ENCODE results near the gene HELB.

The HELB gene

GRCh38 chr12:66301944-66302826 is at the start of gene HELB:
HELB (plus strand) TSS chr12:66302493; CDS start chr12:66302604, 111 bp downstream.
- peak; percentile 84 for DNase-seq (ENCODE audit: low read depth, low spot score)
- H3K27ac ChIP-seq: peak within 1 kb of the TSS; percentile 50

- no peak overlapping the region for H3K27ac ChIP-seq
- DNase-seq (ENCODE audit: low read depth, low spot score): no peak
Measured at GRCh38 chr12:66252771-66253170, 49.5 kb upstream of the HELB start.

GRCh38 chr12:66255737-66256136 is 46.6 kb upstream of the HELB start:
- H3K27ac ChIP-seq: no peak overlapping the region
- DNase-seq (ENCODE audit: low read depth, low spot score): no peak

- no peak overlapping the region for H3K27ac ChIP-seq
- DNase-seq (ENCODE audit: low read depth, low spot score): no peak
Measured at GRCh38 chr12:66258011-66258410, 44.3 kb upstream of the HELB start.

GRCh38 chr12:66262737-66263136 is 39.6 kb upstream of the HELB start:
- H3K27ac ChIP-seq: no peak overlapping the region
- no peak for DNase-seq (ENCODE audit: low read depth, low spot score)

GRCh38 chr12:66268562-66268961 is 33.7 kb upstream of the HELB start:
- DNase-seq (ENCODE audit: low read depth, low spot score): no peak
- no peak overlapping the region for H3K27ac ChIP-seq

GRCh38 chr12:66269142-66269541 is 33.2 kb upstream of the HELB start:
- no peak for DNase-seq (ENCODE audit: low read depth, low spot score)
- no peak overlapping the region for H3K27ac ChIP-seq

GRCh38 chr12:66269757-66270383 is 32.4 kb upstream of the HELB start:
- no peak overlapping the region for H3K27ac ChIP-seq
- no peak for DNase-seq (ENCODE audit: low read depth, low spot score)

GRCh38 chr12:66270613-66271012 is 31.7 kb upstream of the HELB start:
- no peak for DNase-seq (ENCODE audit: low read depth, low spot score)
- no peak overlapping the region for H3K27ac ChIP-seq

GRCh38 chr12:66272650-66273049 is 29.6 kb upstream of the HELB start:
- no peak for DNase-seq (ENCODE audit: low read depth, low spot score)
- H3K27ac ChIP-seq: no peak overlapping the region

- no peak for DNase-seq (ENCODE audit: low read depth, low spot score)
- no peak overlapping the region for H3K27ac ChIP-seq
Measured at GRCh38 chr12:66273147-66273546, 29.1 kb upstream of the HELB start.

GRCh38 chr12:66275040-66275439 is 27.3 kb upstream of the HELB start:
- no peak overlapping the region for H3K27ac ChIP-seq
- no peak for DNase-seq (ENCODE audit: low read depth, low spot score)

- no peak for DNase-seq (ENCODE audit: low read depth, low spot score)
- no peak overlapping the region for H3K27ac ChIP-seq
Measured at GRCh38 chr12:66279123-66279712, 23.1 kb upstream of the HELB start.

GRCh38 chr12:66280561-66280960 is 21.7 kb upstream of the HELB start:
- no peak overlapping the region for H3K27ac ChIP-seq
- DNase-seq (ENCODE audit: low read depth, low spot score): no peak

- H3K27ac ChIP-seq: no peak overlapping the region
- DNase-seq (ENCODE audit: low read depth, low spot score): no peak
Measured at GRCh38 chr12:66282244-66282643, 20.0 kb upstream of the HELB start.

- no peak overlapping the region for H3K27ac ChIP-seq
- DNase-seq (ENCODE audit: low read depth, low spot score): no peak
Measured at GRCh38 chr12:66287275-66287674, 15.0 kb upstream of the HELB start.

- no peak for DNase-seq (ENCODE audit: low read depth, low spot score)
- no peak overlapping the region for H3K27ac ChIP-seq
Measured at GRCh38 chr12:66288121-66288520, 14.2 kb upstream of the HELB start.

GRCh38 chr12:66289485-66289884 is 12.8 kb upstream of the HELB start:
- H3K27ac ChIP-seq: no peak overlapping the region
- DNase-seq (ENCODE audit: low read depth, low spot score): no peak

- no peak overlapping the region for H3K27ac ChIP-seq
- DNase-seq (ENCODE audit: low read depth, low spot score): no peak
Measured at GRCh38 chr12:66290716-66291200, 11.5 kb upstream of the HELB start.

- peak; percentile 24 for DNase-seq (ENCODE audit: low read depth, low spot score)
- no peak overlapping the region for H3K27ac ChIP-seq
Measured at GRCh38 chr12:66296176-66296683, 6.1 kb upstream of the HELB start.

GRCh38 chr12:66297080-66297479 is 5.2 kb upstream of the HELB start:
- no peak overlapping the region for H3K27ac ChIP-seq
- no peak for DNase-seq (ENCODE audit: low read depth, low spot score)

All from epithelial cell of prostate (primary cell).